GM21528 (cell line): ENCODE measurements around the gene GPX7.

Experiments
- ATAC-seq: cut with Tn5 transposase; IDR thresholded peaks from one replicate; pipeline ENCODE4 v1.9.1; 2021; ENCODE audit warnings: mild to moderate bottlenecking, moderate library complexity; ENCODE audit not compliant: unreplicated experiment, low FRiP score

The GPX7 gene

DNA sequence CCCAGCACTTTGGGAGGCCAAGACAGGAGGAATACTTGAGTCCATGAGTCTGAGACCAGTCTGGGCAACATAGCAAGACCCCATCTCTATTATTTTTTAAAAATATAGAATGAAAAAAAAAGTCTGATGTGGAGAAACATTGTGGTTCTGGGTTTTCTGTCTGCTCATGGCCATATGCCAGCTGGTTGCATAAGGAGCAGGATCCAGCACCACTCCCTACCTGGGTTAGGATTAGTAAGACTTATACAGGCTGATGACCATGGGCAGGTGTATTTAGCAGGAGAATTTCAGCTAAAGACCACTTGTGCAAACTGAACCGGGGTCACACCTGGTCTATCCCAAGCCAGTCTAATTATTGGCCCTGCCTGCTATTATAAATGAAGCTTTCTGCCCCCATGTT is 16.7 kb upstream of the GPX7 start:
- ATAC-seq, result no peak

DNA sequence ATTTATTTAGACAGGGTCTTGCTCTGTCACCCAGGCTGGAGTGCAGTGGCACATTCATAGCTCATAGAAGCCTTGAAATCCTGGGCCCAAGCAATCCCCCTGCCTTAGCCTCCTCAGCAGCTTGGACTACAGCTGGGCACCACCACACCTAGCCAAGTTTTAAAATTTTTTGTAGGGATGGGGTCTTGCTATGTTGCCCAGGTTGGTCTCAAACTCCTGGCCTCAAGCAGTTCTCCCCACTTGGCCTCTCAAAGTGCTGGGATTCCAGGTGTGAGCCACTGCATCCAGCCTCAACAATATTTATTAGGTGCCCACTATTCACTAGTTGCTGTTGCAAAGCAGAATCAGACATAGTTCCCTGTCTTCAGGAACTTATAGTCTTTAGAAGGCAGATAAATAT is 14.1 kb upstream of the GPX7 start:
- no peak for ATAC-seq

DNA sequence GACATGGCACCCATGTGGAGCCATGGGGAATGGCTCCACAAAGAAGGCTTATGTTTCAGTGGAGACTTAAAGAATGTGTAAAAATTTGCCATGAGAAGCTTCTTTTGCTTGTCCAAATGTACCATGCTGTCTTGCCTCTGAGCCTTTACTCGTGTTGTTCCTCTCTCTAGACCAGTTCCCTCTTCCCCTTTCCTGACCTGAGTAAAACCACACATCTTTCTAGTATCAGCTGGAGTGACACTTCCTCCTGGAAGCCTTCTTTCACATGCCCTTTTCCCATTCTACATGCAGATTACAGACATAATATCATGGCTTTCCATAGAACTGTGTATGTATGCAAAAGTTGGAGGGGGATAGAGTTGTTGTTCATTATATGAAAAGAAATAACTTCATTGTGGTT is 13.6 kb upstream of the GPX7 start:
- ATAC-seq, result no peak

DNA sequence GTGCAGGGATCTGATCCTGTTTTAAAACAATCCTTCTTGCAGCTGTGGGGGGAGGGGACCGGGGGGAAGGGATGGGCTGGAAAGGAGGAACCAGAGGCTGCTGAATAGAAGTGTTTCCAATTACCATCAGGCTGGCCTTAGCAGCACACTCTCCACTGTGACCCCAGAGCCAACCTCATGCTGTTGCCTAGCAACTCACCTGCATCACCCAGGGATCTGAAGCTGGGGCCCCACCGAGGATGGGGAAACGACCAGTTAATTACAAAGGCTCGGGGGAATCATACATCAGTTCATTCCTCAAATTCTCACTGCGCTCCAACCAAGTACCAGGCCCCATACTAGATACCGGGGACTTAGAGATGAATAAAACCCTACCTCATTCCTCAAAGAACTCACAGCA is 11.9 kb upstream of the GPX7 start:
- ATAC-seq, result no peak

DNA sequence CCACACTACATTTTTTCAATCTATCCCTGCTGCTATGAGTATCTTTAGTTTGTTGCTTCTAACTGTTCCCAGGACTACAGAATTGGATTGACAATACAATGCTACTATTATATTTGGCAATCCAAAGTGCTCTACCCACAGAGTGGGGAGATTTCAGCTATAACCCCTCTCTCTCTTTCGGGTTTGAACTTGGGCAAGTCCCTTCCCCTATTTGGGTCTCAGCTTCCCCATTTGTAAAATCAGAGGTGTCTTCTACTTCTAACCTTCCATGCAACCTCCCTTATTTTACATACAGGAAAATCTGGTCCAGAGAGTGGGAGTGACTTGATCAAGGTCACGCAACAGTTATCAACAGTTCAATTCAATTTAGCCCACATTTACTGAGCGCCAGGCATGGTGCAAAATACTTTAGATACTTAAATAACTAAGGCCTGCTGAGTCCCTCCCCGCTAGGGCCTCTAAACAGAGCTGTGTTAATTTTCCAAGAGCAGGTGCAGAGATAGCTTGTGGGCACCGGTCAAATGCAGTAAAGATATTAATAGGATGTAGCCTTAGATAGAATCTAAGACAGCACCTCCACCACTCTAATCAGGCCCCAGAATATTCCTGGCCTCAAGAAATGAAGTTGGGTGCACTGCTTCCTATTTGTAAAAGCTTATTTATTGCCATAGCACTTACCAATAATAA is 9.4 kb upstream of the GPX7 start:
- no peak for ATAC-seq

DNA sequence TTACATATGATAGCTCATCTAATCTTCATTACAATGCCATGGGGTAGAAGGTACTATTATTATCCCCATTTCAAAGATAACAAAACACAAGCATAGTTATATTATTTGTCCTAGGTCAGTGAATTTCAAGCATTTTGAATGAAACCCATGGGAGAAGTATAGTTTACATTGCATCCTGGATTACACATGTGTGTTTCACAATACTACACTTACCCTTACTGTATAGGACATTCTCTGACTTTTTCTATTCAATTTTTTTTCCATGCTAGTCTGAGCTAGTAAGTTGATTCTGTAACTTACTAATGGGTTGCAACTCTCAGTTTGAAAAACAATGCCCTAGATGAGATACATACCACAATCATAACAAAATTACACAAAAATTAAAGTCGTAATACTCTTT is 8.7 kb upstream of the GPX7 start:
- ATAC-seq, result no peak

DNA sequence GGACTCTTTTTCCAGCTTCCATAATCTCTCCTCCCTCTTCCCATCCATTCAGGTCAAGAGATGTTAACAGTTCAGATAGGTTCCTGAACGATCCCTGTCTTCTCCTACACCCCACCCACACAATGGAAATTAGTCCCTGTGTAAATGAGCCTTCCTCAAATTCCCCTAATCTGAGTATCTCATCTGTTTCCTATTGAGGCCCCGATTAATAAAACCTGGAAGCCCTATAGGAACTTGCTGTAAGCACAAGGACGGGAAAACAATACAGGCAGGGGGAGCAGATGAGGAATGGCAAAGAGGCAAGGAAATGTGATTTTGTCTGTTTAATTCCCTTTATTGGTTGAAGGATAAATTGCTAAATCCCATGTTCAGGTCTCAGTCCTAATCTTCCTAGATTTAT is 7.1 kb upstream of the GPX7 start:
- no peak for ATAC-seq

DNA sequence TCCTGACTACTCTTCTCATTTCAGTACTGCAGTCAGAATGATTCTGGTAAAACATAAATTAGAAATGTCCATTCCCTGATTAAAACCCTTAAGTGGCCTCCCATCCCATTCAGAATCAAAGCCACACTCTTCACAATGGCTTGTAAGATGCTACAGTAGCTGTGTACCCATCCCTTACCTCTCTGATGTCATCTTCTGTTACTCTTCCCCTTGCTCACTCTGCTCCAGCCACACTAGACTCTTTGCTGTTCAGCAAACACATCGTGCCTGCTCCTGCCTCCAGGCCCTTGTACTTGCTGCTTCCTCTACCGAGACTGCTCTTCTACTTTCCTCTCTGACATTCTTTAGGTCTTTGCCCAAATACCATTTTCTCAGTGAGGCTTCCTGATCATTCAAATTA is 4.3 kb upstream of the GPX7 start:
- no peak for ATAC-seq

DNA sequence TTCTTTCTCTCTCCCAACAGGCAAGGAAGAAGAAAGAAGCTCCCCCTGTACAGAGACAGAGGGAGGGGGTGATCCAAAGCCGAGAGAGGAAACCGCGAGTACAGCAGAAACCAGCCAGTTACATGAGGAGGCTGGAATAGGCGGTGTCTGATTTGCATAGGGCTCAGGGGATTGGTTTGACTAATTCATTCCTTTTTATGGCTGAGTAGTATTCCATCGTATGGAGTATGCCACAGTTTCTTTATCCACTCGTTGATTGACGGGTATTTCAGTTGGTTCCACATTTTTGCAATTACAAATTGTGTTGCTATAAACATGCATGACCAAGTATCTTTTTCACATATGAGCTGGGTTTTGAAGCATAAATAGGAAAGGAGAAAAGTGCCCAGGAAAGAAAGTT is 3.4 kb upstream of the GPX7 start:
- ATAC-seq, result no peak

DNA sequence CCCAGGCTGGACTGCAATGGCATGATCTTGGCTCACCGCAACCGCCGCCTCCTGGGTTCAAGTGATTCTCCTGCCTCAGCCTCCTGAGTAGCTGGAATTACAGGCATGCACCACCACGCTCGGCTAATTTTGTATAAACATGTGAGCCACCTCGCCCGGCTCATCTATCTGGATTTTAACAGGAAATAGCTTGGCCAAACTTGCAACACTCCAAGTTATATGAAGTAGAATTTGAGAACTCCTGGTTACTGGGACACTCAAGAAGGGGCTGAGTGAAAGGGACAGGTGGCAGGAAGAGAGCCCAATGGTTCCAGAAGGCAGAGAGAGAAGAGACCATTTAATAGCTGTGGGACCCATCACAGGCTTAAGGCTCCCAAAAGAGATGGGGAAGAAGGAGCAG is 2.9 kb upstream of the GPX7 start:
- no peak for ATAC-seq

DNA sequence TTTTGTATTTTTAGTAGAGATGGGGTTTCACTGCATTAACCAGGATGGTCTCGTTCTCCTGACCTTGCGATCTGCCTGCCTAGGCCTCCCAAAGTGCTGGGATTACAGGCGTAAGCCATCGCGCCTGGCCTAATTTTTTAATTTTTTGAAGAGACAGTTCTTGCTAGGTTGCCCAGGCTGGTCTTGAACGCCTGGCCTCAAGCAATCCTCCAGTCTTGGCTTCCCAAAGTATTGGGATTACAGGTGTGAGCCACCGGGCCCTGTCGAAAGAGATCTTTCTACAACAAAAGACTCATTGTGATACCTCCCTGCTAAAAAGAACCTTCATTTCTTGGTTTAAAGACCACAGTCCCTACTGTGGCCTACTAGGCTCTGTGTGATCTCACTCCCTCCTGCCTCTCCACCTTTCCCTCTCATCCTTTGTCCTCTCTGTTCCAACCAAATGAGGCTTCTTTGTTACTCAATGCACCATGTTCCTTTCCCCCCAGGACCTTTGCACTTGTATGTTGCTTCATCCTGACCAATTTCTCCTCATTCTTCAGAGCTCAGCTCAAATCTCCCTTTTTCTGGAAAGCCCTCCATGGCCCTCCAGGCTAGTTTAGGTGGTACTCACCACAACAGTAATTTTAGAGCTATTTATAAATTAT is 1.5 kb upstream of the GPX7 start:
- ATAC-seq, result no peak

DNA sequence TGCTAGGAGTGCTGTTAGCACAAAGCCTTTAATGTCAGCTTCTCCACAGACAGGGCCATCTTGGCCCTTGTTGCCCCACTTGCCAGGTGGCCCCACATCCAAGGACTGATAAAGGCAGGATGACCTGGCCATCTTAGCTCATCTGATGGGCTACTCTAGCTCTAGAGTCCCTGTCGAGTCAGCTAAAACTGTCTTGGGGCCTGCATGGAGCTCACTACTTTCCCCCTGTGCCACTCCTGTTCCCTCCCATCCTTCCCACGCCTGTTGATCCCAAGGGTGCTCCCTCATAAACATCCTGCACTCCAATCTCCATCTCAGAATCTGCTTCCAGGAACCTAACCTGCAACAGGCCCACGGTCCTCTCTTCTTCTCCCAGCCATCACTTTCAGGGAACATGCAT is 652 bp upstream of the GPX7 start:
- no peak for ATAC-seq

DNA sequence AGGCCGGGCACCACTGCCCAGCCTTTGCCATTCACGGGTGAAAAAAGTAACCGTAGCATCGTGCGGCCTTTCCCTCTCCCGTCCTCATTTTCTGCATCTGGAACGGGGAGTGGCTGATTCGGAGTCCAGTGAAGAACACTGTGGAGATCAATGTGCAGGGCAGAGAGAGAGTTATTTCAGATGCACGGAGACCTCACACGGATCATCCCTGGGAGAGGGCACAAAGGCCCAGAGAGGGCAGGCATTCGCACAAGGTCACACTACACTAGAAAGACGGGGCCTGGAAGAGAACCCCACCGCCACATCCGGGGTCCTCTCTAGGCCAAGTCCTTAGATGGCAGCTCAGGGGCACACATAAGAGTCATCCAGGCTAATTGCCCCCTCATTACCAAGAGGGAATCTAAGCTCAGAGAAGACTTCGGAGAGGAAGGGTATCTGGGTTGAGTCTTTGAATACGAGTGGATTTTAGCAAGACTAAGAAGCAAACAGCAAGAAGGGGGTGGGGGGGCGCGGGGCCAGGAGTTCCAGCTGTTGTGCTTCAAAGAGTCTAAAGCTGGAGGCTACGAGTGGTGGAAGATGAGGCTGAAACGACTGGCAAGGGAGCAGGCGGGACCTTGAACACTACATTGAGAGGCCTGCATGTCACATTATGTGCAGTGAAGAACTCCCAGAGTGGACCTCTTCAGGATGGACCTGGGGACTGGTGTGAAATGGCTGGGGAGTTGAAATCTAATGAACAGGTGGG is 857 bp downstream of the GPX7 start:
- ATAC-seq, result no peak

DNA sequence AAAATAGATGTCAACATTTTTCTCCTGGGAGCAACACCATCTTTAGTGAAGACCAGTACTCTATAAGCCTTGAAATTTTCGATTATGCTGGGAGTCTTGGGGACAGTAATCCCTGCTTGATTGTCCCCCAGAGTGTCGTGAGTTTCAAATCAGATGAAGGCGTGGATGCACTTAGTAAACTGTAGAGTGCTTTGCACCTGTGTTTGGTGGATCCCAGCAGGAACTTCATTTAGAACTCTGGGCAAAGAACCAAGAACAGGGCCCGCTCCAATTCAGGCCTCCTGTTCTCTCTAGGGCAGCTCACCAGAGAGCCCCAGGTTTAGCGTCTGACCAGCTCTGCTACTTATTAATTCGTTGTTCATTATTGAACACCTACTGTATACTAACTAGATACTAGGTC is 1.5 kb downstream of the GPX7 start:
- no peak for ATAC-seq

DNA sequence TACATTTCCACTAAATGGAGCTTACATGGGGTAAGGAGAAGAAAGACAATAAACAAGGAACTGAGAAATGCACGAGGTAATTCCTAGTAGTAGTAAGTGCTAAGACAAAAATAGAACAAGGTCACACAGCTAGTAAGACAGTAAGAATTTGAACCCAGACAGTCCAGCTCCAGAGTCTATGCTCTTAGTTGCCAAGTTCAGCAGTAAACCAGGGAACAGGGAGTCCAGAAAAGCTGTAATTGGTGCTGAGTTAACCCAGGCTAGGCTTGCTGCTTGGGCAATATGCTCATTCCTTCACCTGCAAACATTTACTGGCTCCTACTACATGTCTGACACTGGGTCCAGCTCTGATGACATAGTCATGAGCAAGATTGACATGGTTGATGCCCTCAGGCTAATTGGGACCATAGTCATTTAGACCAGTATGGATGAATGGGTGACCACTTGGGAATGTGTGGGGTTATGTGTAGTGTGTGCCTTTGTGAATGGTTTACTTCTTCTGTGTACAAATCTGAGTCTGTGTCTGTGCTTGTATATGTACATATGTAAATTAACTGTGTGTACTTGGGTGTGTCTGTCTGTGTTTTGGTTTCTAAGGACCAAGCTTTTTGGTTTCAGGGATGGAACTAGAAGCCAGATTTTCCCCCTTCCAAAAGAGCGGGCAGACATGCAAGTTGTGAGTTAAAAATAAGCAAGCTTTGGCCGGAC is 2.0 kb downstream of the GPX7 start:
- no peak for ATAC-seq

DNA sequence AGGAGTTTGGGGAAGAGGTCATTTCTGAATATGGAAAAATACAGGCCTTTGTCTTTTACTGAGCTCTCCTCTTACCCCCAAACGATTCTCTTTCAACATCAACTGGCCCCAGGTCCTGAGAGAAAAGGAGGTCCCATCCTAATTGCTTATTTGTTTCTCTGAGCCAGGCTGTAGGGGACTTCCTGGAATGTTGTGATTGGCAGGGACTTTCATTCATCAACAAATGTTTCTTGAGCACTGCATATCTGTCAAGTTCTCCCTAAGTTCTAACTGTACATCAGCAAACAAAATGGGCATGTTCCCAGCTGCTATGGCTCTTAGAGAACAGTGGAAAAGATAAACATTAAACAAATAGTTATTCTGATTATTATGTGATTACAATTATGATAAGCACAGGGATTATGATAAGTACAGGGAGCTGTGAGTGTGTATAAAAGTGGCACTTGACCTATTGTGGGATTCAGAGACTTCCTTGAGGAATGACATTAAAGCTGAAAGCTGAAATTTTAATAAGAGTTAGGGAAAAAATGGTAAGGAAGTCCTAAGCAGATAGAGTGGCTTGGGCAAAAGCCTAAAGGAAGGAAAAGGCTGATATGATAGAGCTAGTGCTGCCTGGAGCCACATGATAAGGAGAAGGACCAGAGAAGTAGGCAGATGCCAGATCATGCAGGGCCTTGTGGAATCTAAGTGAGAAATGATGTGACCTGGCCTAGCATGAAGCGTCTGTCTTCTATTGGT is 11.6 kb downstream of the GPX7 start:
- ATAC-seq, result no peak

DNA sequence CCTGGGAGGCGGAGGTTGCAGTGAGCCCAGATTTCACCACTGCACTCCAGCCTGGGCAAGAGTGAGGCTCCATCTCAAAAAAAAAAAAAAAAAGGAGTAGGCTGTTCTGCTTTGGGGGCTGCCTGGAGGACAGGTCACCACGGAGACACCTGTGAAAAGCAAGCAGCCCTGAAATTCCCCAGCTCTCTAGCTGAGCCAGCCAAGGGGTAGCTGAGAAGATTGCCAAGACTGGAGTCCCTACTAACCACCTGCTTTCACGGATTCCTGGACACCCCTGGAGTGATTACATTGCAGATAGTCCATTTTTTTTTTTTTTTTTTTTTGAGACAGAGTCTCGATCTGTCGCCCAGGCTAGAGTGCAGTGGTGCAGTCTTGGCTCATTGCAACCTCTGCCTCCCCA is 12.5 kb downstream of the GPX7 start:
- ATAC-seq, result no peak

DNA sequence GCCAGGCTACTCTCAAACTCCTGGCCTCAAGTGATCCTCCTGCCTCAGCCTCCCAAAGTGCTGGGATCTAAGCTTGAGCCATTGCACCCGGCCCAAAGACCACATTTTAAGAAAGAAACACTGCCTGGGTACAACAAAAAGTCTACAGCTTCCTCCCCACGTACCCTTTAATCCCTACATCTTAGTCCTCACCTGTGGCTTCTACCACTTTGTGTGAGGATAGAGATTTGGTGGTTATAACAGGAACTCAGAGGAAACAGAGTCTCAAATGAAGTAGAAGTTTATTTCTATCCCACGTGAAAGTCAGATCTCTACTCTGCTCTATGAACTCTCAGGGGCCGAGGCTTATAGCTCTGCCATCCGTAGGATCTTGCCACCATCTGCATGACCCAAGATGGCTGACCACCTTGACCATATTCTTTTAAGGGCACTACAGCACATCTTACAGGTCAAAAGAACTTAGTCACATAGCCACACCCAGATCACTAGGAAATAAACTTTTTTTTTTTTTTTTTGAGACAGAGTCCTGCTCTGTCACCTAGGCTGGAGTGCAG is 13.4 kb downstream of the GPX7 start:
- no peak for ATAC-seq

DNA sequence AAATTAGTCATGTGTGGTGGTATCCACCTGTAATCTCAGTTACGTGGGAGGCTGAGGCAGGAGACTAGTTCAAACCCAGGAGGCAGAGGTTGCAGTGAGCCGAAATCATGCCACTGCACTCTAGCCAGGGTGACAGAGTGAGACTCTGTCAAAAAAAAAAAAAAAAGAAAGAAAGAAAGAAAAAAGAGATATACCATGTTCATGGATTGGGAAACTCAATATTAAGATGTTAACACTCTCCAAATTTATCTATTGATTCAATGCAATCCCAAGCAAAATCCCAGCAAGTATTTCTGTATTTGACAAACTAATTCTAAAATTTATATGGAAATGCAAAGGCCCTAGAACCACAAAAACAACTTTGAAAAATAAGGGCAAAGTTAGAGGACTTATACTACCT is 19.8 kb downstream of the GPX7 start:
- no peak for ATAC-seq

DNA sequence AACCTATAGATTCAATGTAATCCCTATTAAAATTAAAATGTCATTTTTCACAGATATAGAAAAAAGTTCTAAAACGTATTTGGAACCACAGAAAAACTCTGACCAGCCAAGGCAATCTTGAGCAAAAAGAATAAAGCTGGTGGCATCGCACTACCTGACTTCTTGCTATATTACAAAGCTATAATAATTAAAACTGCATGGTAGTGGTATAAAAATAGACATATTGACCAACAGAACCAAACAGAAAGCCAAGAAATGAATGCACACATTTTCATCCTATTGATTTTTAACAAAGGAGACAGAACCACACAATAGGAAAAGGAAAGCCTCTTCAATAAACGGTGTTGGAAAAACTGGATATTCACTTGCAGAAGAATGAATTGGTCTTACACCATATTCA is 21.6 kb downstream of the GPX7 start:
- no peak for ATAC-seq
